Heart left ventricle (tissue), 16 donors: ENCODE measurements around the gene SAMD15. TPM values are rescaled to one million over a fixed set of nuclear protein-coding genes. Genes with fewer than 3 reads are reported as not detected.

ENCODE experiments used
- ATAC-seq, 4 donors: fragments of 200-7000 bp; cut with Tn5 transposase; one replicate each; pipeline ENCODE4 v1.9.1; 2020 to 2022; ENCODE audit warnings: moderate library complexity in 4 of 4, mild to moderate bottlenecking in 3 of 4, moderate number of reproducible peaks in 1 of 4
- DNase-seq, 5 donors: peaks; one replicate each; pipeline ENCODE4 v3.0.0-alpha.2; 2020
- H3K27ac ChIP-seq, 12 donors: fragments of 200-600 bp; sonication (generic) in 4 of 12; one replicate each; pipeline versions ENCODE4 v1.5.0 to v1.8.0; 2016 to 2022; ENCODE audit warnings: mild to moderate bottlenecking in 2 of 12
- H3K27me3 ChIP-seq, 9 donors: fragments of 200-600 bp; sonication (generic) in 2 of 9; one replicate each; pipeline versions ENCODE4 v1.5.1 to v1.8.0; 2016 to 2022; ENCODE audit warnings: mild to moderate bottlenecking in 3 of 9
- H3K36me3 ChIP-seq, 9 donors: fragments of 200-600 bp; sonication (generic) in 2 of 9; one replicate each; pipeline versions ENCODE4 v1.5.0 to v1.8.0; 2018 to 2022; ENCODE audit warnings: mild to moderate bottlenecking in 2 of 9
- H3K4me1 ChIP-seq, 12 donors: fragments of 200-600 bp; sonication (generic) in 4 of 12; one replicate each; pipeline versions ENCODE4 v1.5.0 to v1.8.0; 2016 to 2022; ENCODE audit warnings: mild to moderate bottlenecking in 3 of 12
- H3K4me3 ChIP-seq, 12 donors: fragments of 200-600 bp; sonication (generic) in 4 of 12; one replicate each; pipeline versions ENCODE4 v1.5.0 to v1.8.0; 2017 to 2022; ENCODE audit warnings: mild to moderate bottlenecking in 9 of 12, moderate library complexity in 4 of 12
- H3K9me3 ChIP-seq, 12 donors: fragments of 200-600 bp; sonication (generic) in 4 of 12; one replicate each; pipeline versions ENCODE4 v1.5.0 to v1.8.0; 2016 to 2022; ENCODE audit warnings: mild to moderate bottlenecking in 1 of 12
- POLR2A ChIP-seq, 2 donors: fragments of 450-650 bp; IDR thresholded peaks; one replicate each; pipeline ENCODE4 v1.6.1; 2017; ENCODE audit warnings: antibody characterized with exemption in 2 of 2, mild to moderate bottlenecking in 2 of 2, moderate library complexity in 2 of 2
- WGBS, 4 donors: extraction: QIAGEN DNeasy Blood & Tissue Kit in 2 of 4; methylation state at CpG; one replicate each; pipeline versions ENCODE4 v1.1.5 to v1.1.7; 2013 to 2018; 5-methylcytosine and 5-hydroxymethylcytosine counted together
- intact Hi-C, 10 donors: fragments of 100-400 bp; cut with DNase I; formaldehyde crosslinking; loops; one replicate each; pipeline versions ENCODE4 v1.11.1 to v1.14.2; 2022
- polyA plus RNA-seq, 2 donors: library from polyadenylated mRNA; stranded (reverse); fragments of 200-250 nt; gene quantifications; one replicate each; pipeline ENCODE4 v1.2.3, GENCODE V29; 2013
- total RNA-seq, 9 donors: library from RNA; depleted of rRNA in 2 of 9; stranded (reverse); fragments of >200 nt in 2 of 9; fragmentation: NEBNext Ultra II Directional in 3 of 9; extraction: Animal tissue kit (Norgen Biotek cat#: 25700) in 3 of 9; gene quantifications; one replicate each; pipeline versions ENCODE4 v1.1.0 to v1.2.4, GENCODE V29; 2016 to 2023
- TF ChIP-seq, protein P1 (sequence below), 12 donors: fragments of 200-600 bp; sonication (generic) in 4 of 12; IDR thresholded peaks; one replicate each; pipeline versions ENCODE4 v1.5.0 to v1.8.0; 2018 to 2022; ENCODE audit warnings: antibody characterized with exemption in 12 of 12, mild to moderate bottlenecking in 5 of 12
- donor health status: ischemic (EF 13 %, LVEDD 7.1; RV severe dilation, severe dysfunction).
- donor health status: healthy with polysubstance abuse.
- donor health status: DM: no; HTN: yes; CAD: no.
- donor health status: DM: no; HTN: no; CAD: no.
- donor health status: ischemic (EF 25% LVEDD 6.9; RV normal size, moderate dysfunction).
- donor health status: ischemic (EF 25% LVEDD 5.7; RV mildly dilated, moderate dysfunction).
- donor health status: healthy.
- donor health status: DM: yes; HTN: yes; CAD: no.
- donor health status: ischemic (EF 35%, LVEDD 5.7; RV mildly dilated, moderate dysfunction).
- donor health status: nonischemic (EF 11% LVEDD 7.7; RV severe dilation, severe dysfunction).
- donor health status: DM: yes; HTN: yes; CAD: no.
- donor health status: PGD.
- donor health status: ischemic (EF 29% LVEDD 5.4; RV normal size, mild dysfunction).
- donor health status: nonischemic (EF 23%, LVEDD 6.1; RV moderate dilation, normal function).

Gene SAMD15
- total and polyA plus RNA-seq, 11 donors: 0.08 to 1.2 (median 0.35) TPM; not detected in 7

GRCh38 chr14:77342726-77343397 is 34.3 kb upstream of the SAMD15 start:
- intact Hi-C loops: no loop called here
- Histone ChIP-seq H3K36me3 (peaks cover 0 to 52% (median 42%) of the 10 kb centered on the region in 9 donors), H3K27ac (no peak overlapping the region), H3K27me3 (no peaks in the 10 kb centered on the region), H3K4me3 (no peak overlapping the region), H3K4me1 (peaks cover 0 to 6% (median 0%) of the 10 kb centered on the region in 12 donors), H3K9me3 (no peaks in the 10 kb centered on the region)
- DNase-seq (no peak), ATAC-seq (no peak)
- 88 to 92% (median 91%) methylated on average over 10 of the region's 10 CpGs for WGBS, 4 donors
- TF ChIP-seq, protein P1, sequence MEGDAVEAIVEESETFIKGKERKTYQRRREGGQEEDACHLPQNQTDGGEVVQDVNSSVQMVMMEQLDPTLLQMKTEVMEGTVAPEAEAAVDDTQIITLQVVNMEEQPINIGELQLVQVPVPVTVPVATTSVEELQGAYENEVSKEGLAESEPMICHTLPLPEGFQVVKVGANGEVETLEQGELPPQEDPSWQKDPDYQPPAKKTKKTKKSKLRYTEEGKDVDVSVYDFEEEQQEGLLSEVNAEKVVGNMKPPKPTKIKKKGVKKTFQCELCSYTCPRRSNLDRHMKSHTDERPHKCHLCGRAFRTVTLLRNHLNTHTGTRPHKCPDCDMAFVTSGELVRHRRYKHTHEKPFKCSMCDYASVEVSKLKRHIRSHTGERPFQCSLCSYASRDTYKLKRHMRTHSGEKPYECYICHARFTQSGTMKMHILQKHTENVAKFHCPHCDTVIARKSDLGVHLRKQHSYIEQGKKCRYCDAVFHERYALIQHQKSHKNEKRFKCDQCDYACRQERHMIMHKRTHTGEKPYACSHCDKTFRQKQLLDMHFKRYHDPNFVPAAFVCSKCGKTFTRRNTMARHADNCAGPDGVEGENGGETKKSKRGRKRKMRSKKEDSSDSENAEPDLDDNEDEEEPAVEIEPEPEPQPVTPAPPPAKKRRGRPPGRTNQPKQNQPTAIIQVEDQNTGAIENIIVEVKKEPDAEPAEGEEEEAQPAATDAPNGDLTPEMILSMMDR (IDR thresholded peaks at IDR 0.05): no peak
- no peak for TF ChIP-seq POLR2A (IDR thresholded peaks at IDR 0.05)

GRCh38 chr14:77343662-77344061 is 33.5 kb upstream of the SAMD15 start:
- 84 to 88% (median 86%) methylated on average over 2 of the region's 2 CpGs for WGBS, 4 donors
- peaks cover 0 to 52% (median 43%) of the 10 kb centered on the region in 9 donors for H3K36me3 ChIP-seq
- no peaks in the 10 kb centered on the region for H3K27me3 ChIP-seq
- ATAC-seq (no peak), DNase-seq (no peak)
- H3K27ac ChIP-seq: no peak overlapping the region
- H3K4me3 ChIP-seq: no peak overlapping the region
- intact Hi-C loops: no loop called here
- TF ChIP-seq, protein P1 (IDR thresholded peaks at IDR 0.05): no peak
- no peak for TF ChIP-seq POLR2A (IDR thresholded peaks at IDR 0.05)
- H3K4me1 ChIP-seq: peaks cover 0 to 6% (median 0%) of the 10 kb centered on the region in 12 donors
- no peaks in the 10 kb centered on the region for H3K9me3 ChIP-seq

DNA sequence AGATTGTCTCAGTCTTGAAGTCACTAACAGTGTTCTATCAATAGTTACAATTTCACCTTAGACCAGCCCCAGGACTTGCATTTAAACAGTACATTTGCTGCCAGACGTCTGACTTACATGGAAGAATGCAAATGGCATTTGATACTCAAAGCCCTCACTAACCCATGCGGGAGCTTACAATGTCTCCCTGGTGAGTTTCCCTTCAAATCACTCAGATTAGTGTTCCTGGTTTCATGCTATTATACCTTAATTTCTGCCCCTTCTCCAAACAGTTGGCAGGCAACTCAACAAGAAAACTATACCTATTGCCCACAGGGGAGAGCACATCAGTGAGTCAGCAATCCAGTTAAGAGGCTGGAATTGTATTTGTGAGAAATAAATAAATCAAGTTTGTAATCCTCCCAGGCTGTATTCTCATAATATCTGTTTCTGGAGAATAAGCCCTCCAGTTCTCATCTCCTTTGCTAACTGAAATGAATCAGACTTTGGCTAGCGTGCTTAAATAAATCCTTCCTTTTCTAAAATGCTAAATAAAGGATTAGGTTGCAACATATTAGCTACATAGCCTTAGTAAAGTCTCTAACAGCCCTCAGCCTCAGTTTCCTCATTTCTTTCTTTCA is 32.7 kb upstream of the SAMD15 start:
- WGBS, 4 donors: 88 to 92% (median 90%) methylated on average over 3 of the region's 3 CpGs
- H3K4me1 ChIP-seq: peaks cover 0 to 6% (median 0%) of the 10 kb centered on the region in 12 donors
- no peak for ATAC-seq

GRCh38 chr14:77346495-77346894 is 30.7 kb upstream of the SAMD15 start:
- H3K36me3 ChIP-seq: peaks cover 0 to 48% (median 38%) of the 10 kb centered on the region in 9 donors
- WGBS, 4 donors: 86 to 95% (median 93%) methylated on average over 2 of the region's 2 CpGs
- H3K4me3 ChIP-seq: no peak overlapping the region
- peaks cover 0 to 6% (median 0%) of the 10 kb centered on the region in 12 donors for H3K4me1 ChIP-seq
- H3K9me3 ChIP-seq: no peaks in the 10 kb centered on the region
- TF ChIP-seq POLR2A (IDR thresholded peaks at IDR 0.05): no peak
- TF ChIP-seq, protein P1 (IDR thresholded peaks at IDR 0.05): no peak
- DNase-seq (no peak), ATAC-seq (no peak)
- no peak overlapping the region for H3K27ac ChIP-seq
- no peaks in the 10 kb centered on the region for H3K27me3 ChIP-seq
- intact Hi-C loops: no loop called here

More for the DNA sequence above, 32.7 kb upstream of the SAMD15 start:
- Histone ChIP-seq H3K27ac (no peak overlapping the region), H3K9me3 (no peaks in the 10 kb centered on the region), H3K27me3 (no peaks in the 10 kb centered on the region), H3K36me3 (peaks cover 0 to 49% (median 41%) of the 10 kb centered on the region in 9 donors), H3K4me3 (no peak overlapping the region)
- intact Hi-C loops: no loop called here
- no peak for TF ChIP-seq POLR2A (IDR thresholded peaks at IDR 0.05)
- TF ChIP-seq, protein P1 (IDR thresholded peaks at IDR 0.05): no peak
- DNase-seq: no peak
